Measurements from ENCODE around the gene GPR171.
A peak's percentile ranks its signal among the peaks of the same experiment; 100 is the strongest.

Gene GPR171

GRCh38 chr3:151214459-151214858, 11.4 kb upstream of the GPR171 start:
- Histone ChIP-seq H3K4me1 (ENCODE audit: control insufficient read depth in 2 of 2, insufficient read depth in 2 of 2, low read length in 2 of 2) (peaks cover 0 to 8% of the 10 kb centered on the region in 2 donors), H3K36me3 (ENCODE audit: control insufficient read depth in 2 of 2, insufficient read depth in 2 of 2, low read length in 2 of 2) (no peaks in the 10 kb centered on the region), H3K9ac (ENCODE audit: low read depth in 1 of 2, low read length in 2 of 2) (no peak overlapping the region), H3K27me3 (ENCODE audit: control insufficient read depth in 2 of 2, insufficient read depth in 2 of 2, low read length in 2 of 2) (no peaks in the 10 kb centered on the region), H3K27ac (ENCODE audit: low read depth in 2 of 2, low read length in 2 of 2) (no peak overlapping the region), H3K4me3 (ENCODE audit: low read length in 2 of 2) (no peak overlapping the region), H3K9me3 (ENCODE audit: control insufficient read depth in 2 of 2, low read length in 2 of 2) (no peaks in the 10 kb centered on the region)

DNA sequence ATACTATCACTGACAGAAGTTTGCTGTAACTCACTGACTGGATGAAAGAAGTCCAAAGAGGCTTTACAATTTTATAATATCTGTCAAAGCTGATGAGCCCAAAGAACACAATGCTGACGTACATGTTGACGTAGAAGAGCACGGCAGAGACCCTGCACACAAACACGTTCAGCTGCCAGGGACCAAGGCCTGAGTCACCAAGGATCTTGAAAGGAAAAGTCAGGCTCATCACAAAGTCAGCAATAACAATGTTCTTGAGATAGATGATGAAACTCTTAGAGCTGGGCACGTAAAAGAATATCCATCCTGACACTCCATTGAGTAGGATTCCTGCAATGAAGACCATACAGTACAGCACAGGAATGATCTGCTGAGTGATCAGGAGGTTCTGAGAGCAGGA, 10.9 kb upstream of the GPR171 start:
- Histone ChIP-seq H3K4me1 (ENCODE audit: control insufficient read depth in 2 of 2, insufficient read depth in 2 of 2, low read length in 2 of 2) (peaks cover 0 to 8% of the 10 kb centered on the region in 2 donors), H3K36me3 (ENCODE audit: control insufficient read depth in 2 of 2, insufficient read depth in 2 of 2, low read length in 2 of 2) (no peaks in the 10 kb centered on the region), H3K4me3 (ENCODE audit: low read length in 2 of 2) (no peak overlapping the region), H3K27me3 (ENCODE audit: control insufficient read depth in 2 of 2, insufficient read depth in 2 of 2, low read length in 2 of 2) (no peaks in the 10 kb centered on the region), H3K27ac (ENCODE audit: low read depth in 2 of 2, low read length in 2 of 2) (no peak overlapping the region), H3K9me3 (ENCODE audit: control insufficient read depth in 2 of 2, low read length in 2 of 2) (no peaks in the 10 kb centered on the region), H3K9ac (ENCODE audit: low read depth in 1 of 2, low read length in 2 of 2) (no peak overlapping the region)

- H3K36me3 ChIP-seq (ENCODE audit: control insufficient read depth in 2 of 2, insufficient read depth in 2 of 2, low read length in 2 of 2), result no peaks in the 10 kb centered on the region
- H3K27ac ChIP-seq (ENCODE audit: low read depth in 2 of 2, low read length in 2 of 2), result no peak overlapping the region
- no peaks in the 10 kb centered on the region for H3K27me3 ChIP-seq (ENCODE audit: control insufficient read depth in 2 of 2, insufficient read depth in 2 of 2, low read length in 2 of 2)
- H3K9me3 ChIP-seq (ENCODE audit: control insufficient read depth in 2 of 2, low read length in 2 of 2), result no peaks in the 10 kb centered on the region
- H3K9ac ChIP-seq (ENCODE audit: low read depth in 1 of 2, low read length in 2 of 2), result no peak overlapping the region
- no peak overlapping the region for H3K4me3 ChIP-seq (ENCODE audit: low read length in 2 of 2)
- peaks cover 0 to 8% of the 10 kb centered on the region in 2 donors for H3K4me1 ChIP-seq (ENCODE audit: control insufficient read depth in 2 of 2, insufficient read depth in 2 of 2, low read length in 2 of 2)
Measured at GRCh38 chr3:151213151-151213550, 10.1 kb upstream of the GPR171 start.

DNA sequence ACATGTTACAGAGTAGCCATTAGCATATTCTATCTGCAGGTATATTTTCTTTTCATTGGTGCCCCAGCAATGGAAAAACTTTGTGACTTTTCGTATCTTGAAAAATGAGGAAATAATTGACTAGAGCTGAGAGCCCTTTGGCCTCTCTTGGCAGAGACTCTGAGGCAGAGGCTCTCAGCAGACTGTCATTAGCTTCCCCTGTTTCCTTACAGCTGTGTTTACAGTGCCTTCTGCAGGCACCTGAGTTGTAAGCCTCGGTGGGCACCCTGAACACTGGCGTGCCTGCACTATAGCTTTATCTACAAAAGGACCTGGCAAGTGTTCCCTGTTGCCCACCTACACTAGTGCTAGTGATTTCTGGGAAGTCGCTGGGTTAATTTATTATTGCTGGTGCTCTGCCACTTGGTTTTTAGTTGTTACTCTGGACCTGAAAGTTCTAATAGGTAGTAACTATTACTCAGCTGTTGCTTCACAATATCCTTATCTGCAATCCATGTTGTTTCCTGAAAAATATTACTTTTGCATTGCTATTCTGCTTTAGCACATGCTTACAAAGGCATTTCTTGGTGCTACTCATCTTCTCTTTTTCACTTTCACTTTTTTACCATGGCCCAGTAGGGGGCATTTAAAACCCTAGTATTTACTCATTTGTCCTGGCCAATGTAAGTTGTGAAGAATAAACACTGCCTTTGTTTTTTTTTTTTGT, 7.8 kb upstream of the GPR171 start:
- peaks cover 0 to 8% of the 10 kb centered on the region in 2 donors for H3K4me1 ChIP-seq (ENCODE audit: control insufficient read depth in 2 of 2, insufficient read depth in 2 of 2, low read length in 2 of 2)
- peak overlapping the region in 1 of 2 donors; percentile 18 for H3K9ac ChIP-seq (ENCODE audit: low read depth in 1 of 2, low read length in 2 of 2)
- peak overlapping the region in 1 of 2 donors; percentile 48 for H3K4me3 ChIP-seq (ENCODE audit: low read length in 2 of 2)
- no peak overlapping the region for H3K27ac ChIP-seq (ENCODE audit: low read depth in 2 of 2, low read length in 2 of 2)
- no peaks in the 10 kb centered on the region for H3K27me3 ChIP-seq (ENCODE audit: control insufficient read depth in 2 of 2, insufficient read depth in 2 of 2, low read length in 2 of 2)
- H3K9me3 ChIP-seq (ENCODE audit: control insufficient read depth in 2 of 2, low read length in 2 of 2), result no peaks in the 10 kb centered on the region
- H3K36me3 ChIP-seq (ENCODE audit: control insufficient read depth in 2 of 2, insufficient read depth in 2 of 2, low read length in 2 of 2), result no peaks in the 10 kb centered on the region

DNA sequence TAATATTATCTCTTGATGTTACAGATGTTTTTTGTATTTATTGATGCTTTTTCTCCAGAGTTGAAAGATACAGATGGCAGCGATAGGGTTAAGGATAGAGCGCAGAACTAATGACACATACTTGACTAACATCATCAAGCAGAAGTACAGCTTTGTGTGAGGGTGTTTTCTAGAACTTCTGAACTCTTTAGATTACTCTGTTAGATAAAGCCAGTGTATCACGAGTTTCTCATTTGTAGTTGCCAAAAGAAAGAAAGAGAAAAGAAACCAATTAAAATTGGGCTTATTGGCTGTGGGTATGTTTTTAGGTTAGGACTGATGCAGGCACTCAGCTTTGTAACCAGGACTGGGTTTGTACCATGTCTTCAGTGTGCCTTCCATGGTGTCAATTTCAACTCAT, 6.6 kb upstream of the GPR171 start:
- no peak overlapping the region for H3K4me3 ChIP-seq (ENCODE audit: low read length in 2 of 2)
- H3K4me1 ChIP-seq (ENCODE audit: control insufficient read depth in 2 of 2, insufficient read depth in 2 of 2, low read length in 2 of 2), result peaks cover 0 to 8% of the 10 kb centered on the region in 2 donors
- no peak overlapping the region for H3K27ac ChIP-seq (ENCODE audit: low read depth in 2 of 2, low read length in 2 of 2)
- no peaks in the 10 kb centered on the region for H3K36me3 ChIP-seq (ENCODE audit: control insufficient read depth in 2 of 2, insufficient read depth in 2 of 2, low read length in 2 of 2)
- no peak overlapping the region for H3K9ac ChIP-seq (ENCODE audit: low read depth in 1 of 2, low read length in 2 of 2)
- no peaks in the 10 kb centered on the region for H3K9me3 ChIP-seq (ENCODE audit: control insufficient read depth in 2 of 2, low read length in 2 of 2)
- no peaks in the 10 kb centered on the region for H3K27me3 ChIP-seq (ENCODE audit: control insufficient read depth in 2 of 2, insufficient read depth in 2 of 2, low read length in 2 of 2)

GRCh38 chr3:151206201-151206600, 3.2 kb upstream of the GPR171 start:
- no peaks in the 10 kb centered on the region for H3K36me3 ChIP-seq (ENCODE audit: control insufficient read depth in 2 of 2, insufficient read depth in 2 of 2, low read length in 2 of 2)
- no peak overlapping the region for H3K27ac ChIP-seq (ENCODE audit: low read depth in 2 of 2, low read length in 2 of 2)
- peaks cover 0 to 8% of the 10 kb centered on the region in 2 donors for H3K4me1 ChIP-seq (ENCODE audit: control insufficient read depth in 2 of 2, insufficient read depth in 2 of 2, low read length in 2 of 2)
- no peaks in the 10 kb centered on the region for H3K27me3 ChIP-seq (ENCODE audit: control insufficient read depth in 2 of 2, insufficient read depth in 2 of 2, low read length in 2 of 2)
- no peaks in the 10 kb centered on the region for H3K9me3 ChIP-seq (ENCODE audit: control insufficient read depth in 2 of 2, low read length in 2 of 2)
- no peak overlapping the region for H3K4me3 ChIP-seq (ENCODE audit: low read length in 2 of 2)
- no peak overlapping the region for H3K9ac ChIP-seq (ENCODE audit: low read depth in 1 of 2, low read length in 2 of 2)

DNA sequence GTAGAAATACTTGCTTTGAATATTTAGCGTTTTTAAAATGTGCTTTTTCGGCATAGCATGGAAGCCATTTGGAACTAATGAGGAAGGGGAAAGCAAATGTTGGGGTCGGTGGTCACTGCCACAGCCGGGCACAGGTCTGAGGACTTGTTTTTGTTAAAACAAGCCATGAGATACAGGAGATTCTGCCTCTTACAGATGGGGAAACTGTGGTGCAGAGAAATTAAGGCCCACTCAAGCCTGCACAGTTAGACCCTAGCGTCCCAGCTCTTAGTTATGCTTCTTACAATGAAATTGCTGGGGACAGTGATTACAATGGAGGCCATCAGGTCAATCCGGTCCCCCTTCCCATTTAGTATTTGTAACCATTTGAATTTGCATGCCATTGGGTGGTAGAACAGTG, 2.5 kb upstream of the GPR171 start:
- H3K36me3 ChIP-seq (ENCODE audit: control insufficient read depth in 2 of 2, insufficient read depth in 2 of 2, low read length in 2 of 2), result no peaks in the 10 kb centered on the region
- no peaks in the 10 kb centered on the region for H3K27me3 ChIP-seq (ENCODE audit: control insufficient read depth in 2 of 2, insufficient read depth in 2 of 2, low read length in 2 of 2)
- no peak overlapping the region for H3K4me3 ChIP-seq (ENCODE audit: low read length in 2 of 2)
- no peak overlapping the region for H3K9ac ChIP-seq (ENCODE audit: low read depth in 1 of 2, low read length in 2 of 2)
- no peaks in the 10 kb centered on the region for H3K9me3 ChIP-seq (ENCODE audit: control insufficient read depth in 2 of 2, low read length in 2 of 2)
- no peak overlapping the region for H3K27ac ChIP-seq (ENCODE audit: low read depth in 2 of 2, low read length in 2 of 2)
- peaks cover 0 to 2% of the 10 kb centered on the region in 2 donors for H3K4me1 ChIP-seq (ENCODE audit: control insufficient read depth in 2 of 2, insufficient read depth in 2 of 2, low read length in 2 of 2)

GRCh38 chr3:151204530-151205402, 1.8 kb upstream of the GPR171 start:
- no peaks in the 10 kb centered on the region for H3K36me3 ChIP-seq (ENCODE audit: control insufficient read depth in 2 of 2, insufficient read depth in 2 of 2, low read length in 2 of 2)
- no peaks in the 10 kb centered on the region for H3K27me3 ChIP-seq (ENCODE audit: control insufficient read depth in 2 of 2, insufficient read depth in 2 of 2, low read length in 2 of 2)
- peak overlapping the region; percentile 8 to 11 for H3K27ac ChIP-seq (ENCODE audit: low read depth in 2 of 2, low read length in 2 of 2)
- no peak overlapping the region for H3K4me3 ChIP-seq (ENCODE audit: low read length in 2 of 2)
- H3K4me1 ChIP-seq (ENCODE audit: control insufficient read depth in 2 of 2, insufficient read depth in 2 of 2, low read length in 2 of 2), result no peaks in the 10 kb centered on the region
- no peaks in the 10 kb centered on the region for H3K9me3 ChIP-seq (ENCODE audit: control insufficient read depth in 2 of 2, low read length in 2 of 2)
- no peak overlapping the region for H3K9ac ChIP-seq (ENCODE audit: low read depth in 1 of 2, low read length in 2 of 2)

DNA sequence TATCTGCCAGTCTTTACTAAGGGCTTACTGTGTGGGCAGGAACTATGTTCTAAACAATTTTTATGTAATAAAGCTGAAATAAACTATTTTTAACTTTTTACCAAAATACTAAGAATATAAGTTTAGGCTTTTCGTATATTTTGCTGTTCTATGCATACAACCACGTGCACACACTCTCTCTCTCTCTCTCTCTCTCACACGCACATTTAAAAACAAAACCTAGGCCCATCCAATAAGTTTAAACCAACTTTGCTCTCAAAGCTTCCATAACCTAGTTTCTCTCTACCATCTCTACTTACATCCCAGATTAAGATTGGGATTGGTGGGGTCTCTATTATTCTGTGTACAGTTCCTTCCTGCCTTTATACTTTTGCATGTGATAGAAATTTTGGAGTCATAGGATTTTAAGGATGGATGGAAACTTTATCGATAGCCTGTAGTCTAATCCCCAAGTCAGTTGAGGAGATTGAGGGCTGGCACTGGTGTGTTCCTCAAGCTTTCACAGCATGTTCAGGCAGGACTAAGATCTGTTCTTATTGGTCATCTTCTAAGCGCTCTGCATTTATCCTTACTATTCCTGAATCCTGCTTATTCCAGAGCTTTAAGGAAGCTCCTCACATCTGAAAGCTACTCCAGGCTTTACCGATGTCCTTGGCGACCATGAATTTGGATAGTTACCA, 1.8 kb downstream of the GPR171 start:
- peak overlapping the region in 1 of 2 donors; percentile 6 for H3K27ac ChIP-seq (ENCODE audit: low read depth in 2 of 2, low read length in 2 of 2)

DNA sequence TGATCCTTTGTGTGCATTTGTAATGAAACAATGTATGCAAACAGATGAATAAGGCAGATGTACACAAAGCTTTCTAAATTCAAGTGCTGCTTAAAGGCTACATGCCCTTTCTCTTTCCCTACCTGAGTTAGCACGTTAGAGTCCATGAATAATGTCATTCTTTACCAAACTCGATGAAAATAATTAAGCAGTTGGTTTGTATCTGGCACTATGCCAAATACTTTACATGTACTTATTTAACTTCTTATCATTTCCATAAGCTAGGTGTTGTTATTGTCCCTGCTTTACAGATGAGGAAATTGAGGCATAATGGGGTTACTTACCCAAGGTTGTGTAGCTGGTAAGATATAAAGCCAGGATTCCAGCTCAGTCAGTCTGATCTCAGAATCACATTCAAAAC, 2.4 kb downstream of the GPR171 start:
- Histone ChIP-seq H3K27me3 (ENCODE audit: control insufficient read depth in 2 of 2, insufficient read depth in 2 of 2, low read length in 2 of 2) (no peaks in the 10 kb centered on the region), H3K27ac (ENCODE audit: low read depth in 2 of 2, low read length in 2 of 2) (no peak overlapping the region), H3K9me3 (ENCODE audit: control insufficient read depth in 2 of 2, low read length in 2 of 2) (no peaks in the 10 kb centered on the region), H3K4me3 (ENCODE audit: low read length in 2 of 2) (peak overlapping the region in 1 of 2 donors; percentile 14), H3K4me1 (ENCODE audit: control insufficient read depth in 2 of 2, insufficient read depth in 2 of 2, low read length in 2 of 2) (no peaks in the 10 kb centered on the region), H3K36me3 (ENCODE audit: control insufficient read depth in 2 of 2, insufficient read depth in 2 of 2, low read length in 2 of 2) (no peaks in the 10 kb centered on the region), H3K9ac (ENCODE audit: low read depth in 1 of 2, low read length in 2 of 2) (no peak overlapping the region)

More for the DNA sequence above, 1.8 kb downstream of the GPR171 start:
- no peaks in the 10 kb centered on the region for H3K4me1 ChIP-seq (ENCODE audit: control insufficient read depth in 2 of 2, insufficient read depth in 2 of 2, low read length in 2 of 2)
- H3K36me3 ChIP-seq (ENCODE audit: control insufficient read depth in 2 of 2, insufficient read depth in 2 of 2, low read length in 2 of 2), result no peaks in the 10 kb centered on the region
- no peaks in the 10 kb centered on the region for H3K9me3 ChIP-seq (ENCODE audit: control insufficient read depth in 2 of 2, low read length in 2 of 2)
- H3K27me3 ChIP-seq (ENCODE audit: control insufficient read depth in 2 of 2, insufficient read depth in 2 of 2, low read length in 2 of 2), result no peaks in the 10 kb centered on the region
- peak overlapping the region in 1 of 2 donors; percentile 14 for H3K4me3 ChIP-seq (ENCODE audit: low read length in 2 of 2)
- no peak overlapping the region for H3K9ac ChIP-seq (ENCODE audit: low read depth in 1 of 2, low read length in 2 of 2)

Measured in mucosa of rectum (tissue), 2 donors.